H9 (cell line): ENCODE measurements around the gene RIMBP2. TPM values are rescaled to one million over a fixed set of nuclear protein-coding genes. Genes with fewer than 3 reads are reported as not detected.

Source experiments
- DNase-seq: peaks from one replicate; pipeline ENCODE4 v3.0.0-alpha.2; 2017
- H2AFZ ChIP-seq: one replicate; pipeline ENCODE4 v1.6.1; 2013; ENCODE audit warnings: mild to moderate bottlenecking, low read length, control low read depth, moderate library complexity
- H2AK5ac ChIP-seq: 2 replicates; pipeline ENCODE4 v1.6.1; 2013; ENCODE audit warnings: low read length, control low read depth, mixed read lengths; ENCODE audit not compliant: insufficient read length
- H2BK120ac ChIP-seq: one replicate; pipeline ENCODE4 v1.6.1; 2013; ENCODE audit warnings: low read depth, mild to moderate bottlenecking, low read length, control low read depth, inconsistent platforms; ENCODE audit not compliant: poor library complexity, severe bottlenecking
- H2BK12ac ChIP-seq: 2 replicates; pipeline ENCODE4 v1.6.1; 2013; ENCODE audit warnings: low read length, control low read depth, mixed read lengths, low read depth; ENCODE audit not compliant: insufficient read length
- H2BK15ac ChIP-seq: 2 replicates; pipeline ENCODE4 v1.6.1; 2013; ENCODE audit warnings: low read depth, low read length, control low read depth
- H2BK20ac ChIP-seq: one replicate; pipeline ENCODE4 v1.6.1; 2013; ENCODE audit warnings: low read depth, mild to moderate bottlenecking, low read length, control low read depth, inconsistent platforms; ENCODE audit not compliant: poor library complexity, severe bottlenecking
- H2BK5ac ChIP-seq: 2 replicates; pipeline ENCODE4 v1.6.1; 2013; ENCODE audit warnings: low read length, control low read depth, mixed read lengths; ENCODE audit not compliant: insufficient read length
- H3K14ac ChIP-seq: 2 replicates; pipeline ENCODE4 v1.6.1; 2013; ENCODE audit warnings: low read length, control low read depth; ENCODE audit not compliant: insufficient read depth
- H3K18ac ChIP-seq: 2 replicates; pipeline ENCODE4 v1.6.1; 2013; ENCODE audit warnings: low read depth, mild to moderate bottlenecking, mixed read lengths, low read length, control low read depth; ENCODE audit not compliant: insufficient read length
- H3K23ac ChIP-seq: 2 replicates; pipeline ENCODE4 v1.6.1; 2013; ENCODE audit warnings: low read length, control low read depth, mixed read lengths, low read depth; ENCODE audit not compliant: insufficient read length
- H3K23me2 ChIP-seq: 2 replicates; pipeline ENCODE4 v1.6.1; 2013; ENCODE audit warnings: low read depth, mild to moderate bottlenecking, mixed read lengths, low read length, control low read depth; ENCODE audit not compliant: insufficient read length, poor library complexity, severe bottlenecking
- H3K27ac ChIP-seq: 2 replicates; pipeline ENCODE4 v1.5.1; 2013; ENCODE audit warnings: low read length, control low read depth, mixed read lengths, low read depth; ENCODE audit not compliant: insufficient read length
- H3K27me3 ChIP-seq: 2 replicates; pipeline ENCODE4 v1.6.1; 2013; ENCODE audit warnings: low read length, control low read depth, inconsistent platforms; ENCODE audit not compliant: insufficient read depth
- H3K4ac ChIP-seq: 2 replicates; pipeline ENCODE4 v1.6.1; 2013; ENCODE audit warnings: low read depth, mild to moderate bottlenecking, control low read depth, inconsistent platforms, low read length, moderate library complexity
- H3K4me1 ChIP-seq: 2 replicates; pipeline ENCODE4 v1.6.1; 2013; ENCODE audit warnings: low read length, control low read depth, inconsistent platforms; ENCODE audit not compliant: insufficient read depth
- H3K4me2 ChIP-seq: 2 replicates; pipeline ENCODE4 v1.6.1; 2013; ENCODE audit warnings: low read length, control low read depth, mixed read lengths; ENCODE audit not compliant: insufficient read length, insufficient read depth
- H3K56ac ChIP-seq: 2 replicates; pipeline ENCODE4 v1.6.1; 2013; ENCODE audit warnings: low read depth, mild to moderate bottlenecking, mixed read lengths, low read length, control low read depth; ENCODE audit not compliant: insufficient read length
- H3K79me1 ChIP-seq: 2 replicates; pipeline ENCODE4 v1.6.1; 2013; ENCODE audit warnings: low read depth, mild to moderate bottlenecking, moderate library complexity, low read length, control low read depth, inconsistent platforms; ENCODE audit not compliant: insufficient read depth, poor library complexity, severe bottlenecking
- H3K79me2 ChIP-seq: 2 replicates; pipeline ENCODE4 v1.6.1; 2013; ENCODE audit warnings: low read length, control low read depth, inconsistent platforms; ENCODE audit not compliant: insufficient read depth
- H3K9ac ChIP-seq: 2 replicates; pipeline ENCODE4 v1.6.1; 2013; ENCODE audit warnings: low read length, control low read depth, mixed read lengths; ENCODE audit not compliant: insufficient read length; ENCODE audit errors: extremely low read depth
- H3K9me3 ChIP-seq: one replicate; pipeline ENCODE4 v1.6.1; 2013; ENCODE audit warnings: low read depth, low read length, inconsistent platforms; ENCODE audit not compliant: control insufficient read depth
- H3T11ph ChIP-seq: one replicate; pipeline ENCODE4 v1.6.1; 2013; ENCODE audit warnings: mild to moderate bottlenecking, low read length, control low read depth, inconsistent platforms
- H4K20me1 ChIP-seq: one replicate; pipeline ENCODE4 v1.6.1; 2013; ENCODE audit not compliant: control insufficient read depth, insufficient read length, insufficient read depth
- H4K5ac ChIP-seq: 2 replicates; pipeline ENCODE4 v1.6.1; 2013; ENCODE audit warnings: low read depth, mild to moderate bottlenecking, mixed read lengths, low read length, control low read depth; ENCODE audit not compliant: insufficient read length
- H4K8ac ChIP-seq: replicated peaks from 2 replicates; pipeline ENCODE4 v1.6.1; 2013; ENCODE audit warnings: low read length, control low read depth, mixed read lengths, low read depth; ENCODE audit not compliant: insufficient read length
- H4K91ac ChIP-seq: 2 replicates; pipeline ENCODE4 v1.6.1; 2013; ENCODE audit warnings: low read depth, mild to moderate bottlenecking, moderate library complexity, mixed read lengths, low read length, control low read depth; ENCODE audit not compliant: insufficient read length
- H3K27ac Mint-ChIP-seq, 3 experiments: 2 replicates in 2 of 3; 3 replicates in 1 of 3; pipeline ENCODE4 v1.8.0; 2020 to 2021; ENCODE audit warnings: mixed read lengths in 3 of 3, mild to moderate bottlenecking in 1 of 3, moderate library complexity in 1 of 3
- H3K27me3 Mint-ChIP-seq: 2 replicates; pipeline ENCODE4 v1.8.0; 2021; ENCODE audit warnings: low read depth, mild to moderate bottlenecking, moderate library complexity, mixed read lengths
- H3K36me3 Mint-ChIP-seq, 3 experiments: 2 replicates in 2 of 3; 3 replicates in 1 of 3; pipeline ENCODE4 v1.8.0; 2020 to 2021; ENCODE audit warnings: low read depth in 3 of 3, mixed read lengths in 3 of 3; ENCODE audit not compliant: insufficient read depth in 1 of 3
- H3K4me1 Mint-ChIP-seq, 2 experiments: 2 replicates each; pipeline ENCODE4 v1.8.0; 2020; ENCODE audit warnings: mixed read lengths in 2 of 2
- H3K4me3 Mint-ChIP-seq, 2 experiments: 2 replicates in 1 of 2; 3 replicates in 1 of 2; pipeline ENCODE4 v1.8.0; 2020 to 2021; ENCODE audit warnings: mild to moderate bottlenecking in 2 of 2, mixed read lengths in 2 of 2, moderate library complexity in 1 of 2
- H3K9me3 Mint-ChIP-seq, 2 experiments: 2 replicates in 1 of 2; 3 replicates in 1 of 2; pipeline ENCODE4 v1.8.0; 2020; ENCODE audit warnings: mild to moderate bottlenecking in 2 of 2, mixed read lengths in 2 of 2, moderate library complexity in 1 of 2
- WGBS: extraction: QIAGEN DNeasy Blood & Tissue Kit; methylation state at CpG from one replicate; pipeline ENCODE4 v1.1.7; 2013; ENCODE audit warnings: missing lambda C conversion rate, low lambda C conversion rate, mixed read lengths; ENCODE audit not compliant: insufficient read length; ENCODE audit errors: extremely low coverage; 5-methylcytosine and 5-hydroxymethylcytosine counted together
- total RNA-seq: library from RNA; stranded (reverse); gene quantifications from 2 replicates; pipeline ENCODE4 v1.2.1, GENCODE V29; 2021
- TF ChIP-seq, protein P1 (sequence below): fragments of 200-600 bp; sonication (generic); conservative IDR thresholded peaks from 3 replicates; pipeline ENCODE4 v1.8.0; 2021; ENCODE audit warnings: antibody characterized with exemption, mild to moderate bottlenecking

The RIMBP2 gene
- total RNA-seq, 1 experiment from 2014 or later: 0.70 TPM

DNA sequence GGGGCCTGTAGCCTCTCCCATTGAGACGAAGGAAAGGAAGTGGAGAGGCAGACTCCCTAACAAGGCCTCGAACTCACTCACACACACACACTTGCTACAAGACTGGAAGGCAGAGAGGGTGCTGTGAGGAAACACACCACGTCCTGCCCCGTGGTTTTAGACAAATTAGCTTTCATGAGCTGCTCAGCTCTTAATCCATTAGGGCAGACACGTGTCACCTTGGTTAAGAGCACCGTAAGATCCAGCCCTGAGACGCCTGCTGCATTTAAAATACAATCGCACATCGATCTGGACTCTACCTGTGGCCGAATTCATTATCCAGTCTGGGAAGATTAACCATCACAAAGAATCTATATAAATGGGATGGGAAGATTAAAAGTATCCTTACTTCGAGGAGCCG is 72.0 kb downstream of the RIMBP2 start:
- H2BK12ac ChIP-seq: no peak overlapping the region
- H2AK5ac ChIP-seq: no peak overlapping the region
- TF ChIP-seq, protein P1, sequence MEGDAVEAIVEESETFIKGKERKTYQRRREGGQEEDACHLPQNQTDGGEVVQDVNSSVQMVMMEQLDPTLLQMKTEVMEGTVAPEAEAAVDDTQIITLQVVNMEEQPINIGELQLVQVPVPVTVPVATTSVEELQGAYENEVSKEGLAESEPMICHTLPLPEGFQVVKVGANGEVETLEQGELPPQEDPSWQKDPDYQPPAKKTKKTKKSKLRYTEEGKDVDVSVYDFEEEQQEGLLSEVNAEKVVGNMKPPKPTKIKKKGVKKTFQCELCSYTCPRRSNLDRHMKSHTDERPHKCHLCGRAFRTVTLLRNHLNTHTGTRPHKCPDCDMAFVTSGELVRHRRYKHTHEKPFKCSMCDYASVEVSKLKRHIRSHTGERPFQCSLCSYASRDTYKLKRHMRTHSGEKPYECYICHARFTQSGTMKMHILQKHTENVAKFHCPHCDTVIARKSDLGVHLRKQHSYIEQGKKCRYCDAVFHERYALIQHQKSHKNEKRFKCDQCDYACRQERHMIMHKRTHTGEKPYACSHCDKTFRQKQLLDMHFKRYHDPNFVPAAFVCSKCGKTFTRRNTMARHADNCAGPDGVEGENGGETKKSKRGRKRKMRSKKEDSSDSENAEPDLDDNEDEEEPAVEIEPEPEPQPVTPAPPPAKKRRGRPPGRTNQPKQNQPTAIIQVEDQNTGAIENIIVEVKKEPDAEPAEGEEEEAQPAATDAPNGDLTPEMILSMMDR: no peak
- no peak overlapping the region for H2BK20ac ChIP-seq
- H3K23me2 ChIP-seq: no peaks in the 10 kb centered on the region
- H3K4me2 ChIP-seq: no peak overlapping the region
- DNase-seq: no peak
- no peak overlapping the region for H4K8ac ChIP-seq
- H3K9ac ChIP-seq: no peak overlapping the region
- peaks cover 0 to 3% of the 10 kb centered on the region in 2 experiments; a peak in 2 of 5 replicates for H3K9me3 Mint-ChIP-seq
- H4K20me1 ChIP-seq: no peaks in the 10 kb centered on the region
- H3K9me3 ChIP-seq: no peaks in the 10 kb centered on the region
- no peak overlapping the region for H2BK15ac ChIP-seq
- no peaks in the 10 kb centered on the region for H3K27me3 ChIP-seq
- no peak overlapping the region for H3K14ac ChIP-seq
- H2BK5ac ChIP-seq: no peak overlapping the region
- H3K27ac Mint-ChIP-seq: no peak overlapping the region
- no peak overlapping the region for H3K56ac ChIP-seq
- no peak overlapping the region for H3K4me3 Mint-ChIP-seq
- no peaks in the 10 kb centered on the region for H3K4me1 Mint-ChIP-seq
- no peak overlapping the region for H3K27ac ChIP-seq
- no peak overlapping the region for H3K18ac ChIP-seq
- H3K4ac ChIP-seq: no peak overlapping the region
- H4K5ac ChIP-seq: no peak overlapping the region
- no peak overlapping the region for H2BK120ac ChIP-seq
- no peak overlapping the region for H2AFZ ChIP-seq
- no peaks in the 10 kb centered on the region for H3K79me2 ChIP-seq
- H3K23ac ChIP-seq: no peak overlapping the region
- no peak overlapping the region for H3T11ph ChIP-seq
- H3K4me1 ChIP-seq: no peaks in the 10 kb centered on the region
- 0 out of 7 replicates have a peak, but pooled peaks cover 0 to 1% (median 0%) of the 10 kb centered on the region in 3 experiments for H3K36me3 Mint-ChIP-seq
- no peak overlapping the region for H4K91ac ChIP-seq
- H3K27me3 Mint-ChIP-seq: peaks cover 19% of the 10 kb centered on the region
- H3K79me1 ChIP-seq: no peaks in the 10 kb centered on the region
- no CpG with 5 or more reads among the region's 12 CpGs for WGBS
